ENCODE results near the gene HIKESHI. TPM values are rescaled to one million over a fixed set of nuclear protein-coding genes. Genes with fewer than 3 reads are reported as not detected.

The HIKESHI gene
- total RNA-seq, 2 experiments from 2014 or later = 34.9 to 48.6 TPM

DNA sequence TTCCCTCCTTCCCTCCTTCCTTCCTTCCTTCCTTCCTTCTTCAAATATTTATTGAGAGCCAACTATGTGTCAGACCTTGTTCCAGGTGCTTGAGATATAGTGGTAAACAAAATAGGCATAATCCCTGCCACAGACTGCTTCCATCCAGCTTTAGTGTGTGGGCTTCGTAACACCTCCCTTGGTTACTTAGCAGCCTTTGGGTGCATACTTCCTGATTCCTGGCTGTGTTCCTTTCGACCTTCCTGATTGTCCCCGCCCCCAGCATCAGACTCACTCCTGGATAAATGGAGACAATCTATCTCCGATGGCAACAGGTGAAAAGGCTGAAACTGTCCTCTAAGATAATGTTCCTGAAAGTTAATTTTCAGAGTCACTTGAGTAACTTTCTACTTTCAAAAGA, 86.2 kb downstream of the HIKESHI start:
- Histone ChIP-seq H4K20me1 (ENCODE audit: insufficient read depth, low read length) (no peaks in the 10 kb centered on the region), H3K9me2 (ENCODE audit: insufficient read depth, low read length) (no peaks in the 10 kb centered on the region), H3K27ac (ENCODE audit: low read depth, low read length, poor library complexity, severe bottlenecking) (no peak overlapping the region), H3K9me3 (ENCODE audit: low read length) (no peaks in the 10 kb centered on the region), H3K4me2 (ENCODE audit: low read length) (no peak overlapping the region), H2AFZ (ENCODE audit: low read length) (no peak overlapping the region), H3K79me2 (ENCODE audit: insufficient read depth, low read depth, low read length) (no peaks in the 10 kb centered on the region), H3K4me1 (ENCODE audit: insufficient read depth, low read length, poor library complexity, severe bottlenecking) (no peaks in the 10 kb centered on the region), H3K4me3 (ENCODE audit: low read depth, low read length, poor library complexity, severe bottlenecking) (no peak overlapping the region), H3K36me3 (ENCODE audit: insufficient read depth, low read length) (no peaks in the 10 kb centered on the region)
- no TSS peak for BruUV-seq (replicated peaks)
- TF ChIP-seq CTCF (conservative IDR thresholded peaks at IDR 0.05; ENCODE audit: low read length) (no peak), EZH2phosphoT487 (IDR thresholded peaks at IDR 0.05; ENCODE audit: borderline replicate concordance, low read depth, low read length) (no peak)
- CTCF ChIA-PET (ENCODE audit: unreplicated experiment) = no interaction called here
- POLR2A ChIA-PET = interaction anchor here (0.6 to 1.2 kb wide), 3 partner anchors 21 to 40 kb away, joined by 3 to 4 read pairs (median 3); no protein-coding TSS in a partner anchor
- no peak for DNase-seq (ENCODE audit: low spot score)
- intact Hi-C loops (cut with micrococcal nuclease; ENCODE audit: unreplicated experiment) = no loop called here

DNA sequence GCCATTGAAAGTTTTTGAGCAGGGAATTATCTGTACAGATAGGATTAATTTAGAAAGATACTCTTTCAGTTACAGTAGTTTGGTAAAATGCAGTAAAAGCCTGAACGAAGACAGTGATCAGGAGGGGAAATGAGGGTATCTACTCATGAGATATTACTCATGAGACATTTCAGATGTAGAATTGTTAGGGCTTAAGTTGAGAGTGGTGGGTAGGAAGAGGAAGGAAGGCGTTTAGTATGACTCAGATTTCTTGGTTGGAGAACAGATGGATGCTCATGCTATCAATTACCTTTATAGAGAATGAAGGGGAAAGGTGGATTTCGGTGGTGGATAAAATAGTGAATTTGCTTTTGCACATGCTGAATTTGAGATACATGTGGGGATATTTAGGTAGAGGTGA, 88.4 kb downstream of the HIKESHI start:
- CTCF ChIA-PET (ENCODE audit: unreplicated experiment) = no interaction called here
- Histone ChIP-seq H3K9me2 (ENCODE audit: insufficient read depth, low read length) (no peaks in the 10 kb centered on the region), H3K4me1 (ENCODE audit: insufficient read depth, low read length, poor library complexity, severe bottlenecking) (no peaks in the 10 kb centered on the region), H3K4me2 (ENCODE audit: low read length) (no peak overlapping the region), H3K27ac (ENCODE audit: low read depth, low read length, poor library complexity, severe bottlenecking) (no peak overlapping the region), H3K79me2 (ENCODE audit: insufficient read depth, low read depth, low read length) (no peaks in the 10 kb centered on the region), H4K20me1 (ENCODE audit: insufficient read depth, low read length) (no peaks in the 10 kb centered on the region), H3K9me3 (ENCODE audit: low read length) (no peaks in the 10 kb centered on the region), H3K36me3 (ENCODE audit: insufficient read depth, low read length) (no peaks in the 10 kb centered on the region), H3K4me3 (ENCODE audit: low read depth, low read length, poor library complexity, severe bottlenecking) (no peak overlapping the region), H2AFZ (ENCODE audit: low read length) (no peak overlapping the region)
- POLR2A ChIA-PET = no interaction called here
- DNase-seq (ENCODE audit: low spot score) = no peak
- TF ChIP-seq EZH2phosphoT487 (IDR thresholded peaks at IDR 0.05; ENCODE audit: borderline replicate concordance, low read depth, low read length) (no peak), CTCF (conservative IDR thresholded peaks at IDR 0.05; ENCODE audit: low read length) (no peak)
- intact Hi-C loops (cut with micrococcal nuclease; ENCODE audit: unreplicated experiment) = no loop called here
- no TSS peak for BruUV-seq (replicated peaks)

DNA sequence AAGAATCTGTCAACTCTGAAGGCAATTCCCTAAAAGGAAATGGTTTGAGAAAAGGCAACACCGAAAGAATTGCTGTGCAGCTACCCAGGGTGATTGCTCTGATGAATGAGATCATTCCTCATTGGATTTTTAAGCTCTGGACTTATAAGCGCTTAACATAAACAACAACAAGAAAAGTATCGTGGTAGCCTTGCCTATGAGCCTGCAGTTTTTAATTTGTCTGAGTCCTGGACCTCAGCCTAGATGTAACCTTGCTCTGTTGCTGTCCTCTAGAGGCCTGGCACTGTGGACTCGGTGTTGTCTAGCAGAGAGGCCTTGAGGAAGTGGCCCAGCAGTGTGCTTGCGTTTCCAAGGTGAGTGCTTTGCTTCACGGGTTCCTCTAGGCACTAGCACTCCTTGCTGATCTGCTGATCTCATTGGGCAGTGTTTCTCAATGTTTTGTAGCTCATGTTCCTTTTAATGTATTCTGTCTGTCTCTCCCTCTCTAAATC, 93.1 kb downstream of the HIKESHI start:
- Histone ChIP-seq H2AFZ (ENCODE audit: low read length) (no peak overlapping the region), H3K4me3 (ENCODE audit: low read depth, low read length, poor library complexity, severe bottlenecking) (no peak overlapping the region), H3K4me2 (ENCODE audit: low read length) (no peak overlapping the region), H3K27ac (ENCODE audit: low read depth, low read length, poor library complexity, severe bottlenecking) (no peak overlapping the region), H3K4me1 (ENCODE audit: insufficient read depth, low read length, poor library complexity, severe bottlenecking) (no peaks in the 10 kb centered on the region), H3K9me2 (ENCODE audit: insufficient read depth, low read length) (no peaks in the 10 kb centered on the region), H3K36me3 (ENCODE audit: insufficient read depth, low read length) (no peaks in the 10 kb centered on the region), H4K20me1 (ENCODE audit: insufficient read depth, low read length) (no peaks in the 10 kb centered on the region), H3K79me2 (ENCODE audit: insufficient read depth, low read depth, low read length) (no peaks in the 10 kb centered on the region), H3K9me3 (ENCODE audit: low read length) (no peaks in the 10 kb centered on the region)
- TF ChIP-seq EZH2phosphoT487 (IDR thresholded peaks at IDR 0.05; ENCODE audit: borderline replicate concordance, low read depth, low read length) = no peak
- no peak for TF ChIP-seq CTCF (conservative IDR thresholded peaks at IDR 0.05; ENCODE audit: low read length)
- CTCF ChIA-PET (ENCODE audit: unreplicated experiment) = no interaction called here
- POLR2A ChIA-PET = interaction anchor here (1.0 to 1.3 kb wide), 3 partner anchors 10 to 209 kb away, joined by 3 read pairs; no protein-coding TSS in a partner anchor
- no peak for DNase-seq (ENCODE audit: low spot score)
- intact Hi-C loops (cut with micrococcal nuclease; ENCODE audit: unreplicated experiment) = no loop called here
- BruUV-seq (replicated peaks) = no TSS peak

Small RNA genes within 50 kb of the gene (small RNA-seq; reads per million reads assigned to genes)
- gene RN7SL225P = not detected

Other genes with a start within 250 kb of the HIKESHI start
- gene PICALM, start 233.2 kb upstream of the HIKESHI start, total RNA-seq (2014; rRNA removed; shearing (Covaris generic)) = 77.9 and 84.3 TPM in 2 replicates
- 108 and 110 TPM in 2 replicates for gene PICALM, start 233.2 kb upstream of the HIKESHI start, total RNA-seq (2022)
- gene EED, start 57.5 kb upstream of the HIKESHI start, total RNA-seq (2014; rRNA removed; shearing (Covaris generic)) = 25.2 and 30.4 TPM in 2 replicates
- gene EED, start 57.5 kb upstream of the HIKESHI start, total RNA-seq (2022) = 34.4 and 40.2 TPM in 2 replicates
- 0.26 and 0.41 TPM in 2 replicates for gene CCDC81, start 72.6 kb downstream of the HIKESHI start, total RNA-seq (2014; rRNA removed; shearing (Covaris generic))
- gene CCDC81, start 72.6 kb downstream of the HIKESHI start, total RNA-seq (2022) = 0.87 and 1.0 TPM in 2 replicates

Measured in OCI-LY7 (cell line).